Upper lobe of right lung (tissue), 1 donor: ENCODE results near the gene MMAB. TPM values are rescaled to one million over a fixed set of nuclear protein-coding genes. Genes with fewer than 3 reads are reported as not detected.

Source experiments
- ATAC-seq: fragments of 200-7000 bp; cut with Tn5 transposase; one replicate; pipeline ENCODE4 v1.9.1; 2020; ENCODE audit warnings: mild to moderate bottlenecking, moderate library complexity
- DNase-seq: peaks from one replicate; pipeline ENCODE4 v3.0.0-alpha.2; 2020
- H3K27ac ChIP-seq: fragments of 200-600 bp; one replicate; pipeline ENCODE4 v1.8.0; 2022
- H3K27me3 ChIP-seq: fragments of 200-600 bp; one replicate; pipeline ENCODE4 v1.8.0; 2022; ENCODE audit warnings: mild to moderate bottlenecking
- H3K36me3 ChIP-seq: fragments of 200-600 bp; one replicate; pipeline ENCODE4 v1.8.0; 2022
- H3K4me1 ChIP-seq: fragments of 200-600 bp; one replicate; pipeline ENCODE4 v1.8.0; 2022
- H3K4me3 ChIP-seq: fragments of 200-600 bp; one replicate; pipeline ENCODE4 v1.8.0; 2022; ENCODE audit warnings: mild to moderate bottlenecking
- H3K9me3 ChIP-seq: fragments of 200-600 bp; one replicate; pipeline ENCODE4 v1.8.0; 2022
- intact Hi-C: fragments of 100-400 bp; cut with DNase I; formaldehyde crosslinking; loops from one replicate; pipeline ENCODE4 v1.11.0; 2022
- total RNA-seq: library from RNA; stranded (reverse); fragmentation: NEBNext Ultra II Directional; extraction: Animal tissue kit (Norgen Biotek cat#: 25700); gene quantifications from one replicate; pipeline ENCODE4 v1.2.1, GENCODE V29; 2021
- TF ChIP-seq, protein P1 (sequence below): fragments of 200-600 bp; IDR thresholded peaks from one replicate; pipeline ENCODE4 v1.8.0; 2022; ENCODE audit warnings: antibody characterized with exemption
- donor health status: DM: no; HTN: yes; CAD: no; lungs with severe emphysema.

MMAB gene
- total RNA-seq, 1 donor from 2014 or later = 58.0 TPM

DNA sequence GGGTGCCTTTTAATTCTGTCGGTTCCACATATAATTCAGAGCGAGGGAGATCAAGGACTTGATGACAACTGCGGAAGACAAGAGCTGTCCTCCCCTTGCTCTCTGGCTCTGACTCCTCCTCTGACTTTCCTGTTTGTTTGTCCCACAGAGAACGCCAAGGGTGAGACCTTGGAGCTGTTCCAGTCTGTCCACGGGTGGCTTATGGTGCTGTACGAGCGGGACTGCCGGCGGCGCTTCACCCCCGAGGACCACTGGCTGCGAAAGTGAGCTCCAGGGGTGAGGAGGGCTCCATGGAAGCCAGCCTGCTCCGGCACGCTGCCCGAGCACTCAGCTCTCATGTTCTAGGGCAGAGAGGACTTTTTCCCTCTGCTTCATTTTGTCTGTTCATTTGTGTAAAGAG lies 63.1 kb downstream of the MMAB start:
- no peak overlapping the region for H3K27ac ChIP-seq
- intact Hi-C loops = no loop called here
- peaks cover 96% of the 10 kb centered on the region for H3K36me3 ChIP-seq
- no peaks in the 10 kb centered on the region for H3K27me3 ChIP-seq
- no peaks in the 10 kb centered on the region for H3K4me1 ChIP-seq
- H3K9me3 ChIP-seq = no peaks in the 10 kb centered on the region
- DNase-seq (no peak), ATAC-seq (no peak)
- TF ChIP-seq, protein P1, sequence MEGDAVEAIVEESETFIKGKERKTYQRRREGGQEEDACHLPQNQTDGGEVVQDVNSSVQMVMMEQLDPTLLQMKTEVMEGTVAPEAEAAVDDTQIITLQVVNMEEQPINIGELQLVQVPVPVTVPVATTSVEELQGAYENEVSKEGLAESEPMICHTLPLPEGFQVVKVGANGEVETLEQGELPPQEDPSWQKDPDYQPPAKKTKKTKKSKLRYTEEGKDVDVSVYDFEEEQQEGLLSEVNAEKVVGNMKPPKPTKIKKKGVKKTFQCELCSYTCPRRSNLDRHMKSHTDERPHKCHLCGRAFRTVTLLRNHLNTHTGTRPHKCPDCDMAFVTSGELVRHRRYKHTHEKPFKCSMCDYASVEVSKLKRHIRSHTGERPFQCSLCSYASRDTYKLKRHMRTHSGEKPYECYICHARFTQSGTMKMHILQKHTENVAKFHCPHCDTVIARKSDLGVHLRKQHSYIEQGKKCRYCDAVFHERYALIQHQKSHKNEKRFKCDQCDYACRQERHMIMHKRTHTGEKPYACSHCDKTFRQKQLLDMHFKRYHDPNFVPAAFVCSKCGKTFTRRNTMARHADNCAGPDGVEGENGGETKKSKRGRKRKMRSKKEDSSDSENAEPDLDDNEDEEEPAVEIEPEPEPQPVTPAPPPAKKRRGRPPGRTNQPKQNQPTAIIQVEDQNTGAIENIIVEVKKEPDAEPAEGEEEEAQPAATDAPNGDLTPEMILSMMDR = no peak
- no peak overlapping the region for H3K4me3 ChIP-seq

DNA sequence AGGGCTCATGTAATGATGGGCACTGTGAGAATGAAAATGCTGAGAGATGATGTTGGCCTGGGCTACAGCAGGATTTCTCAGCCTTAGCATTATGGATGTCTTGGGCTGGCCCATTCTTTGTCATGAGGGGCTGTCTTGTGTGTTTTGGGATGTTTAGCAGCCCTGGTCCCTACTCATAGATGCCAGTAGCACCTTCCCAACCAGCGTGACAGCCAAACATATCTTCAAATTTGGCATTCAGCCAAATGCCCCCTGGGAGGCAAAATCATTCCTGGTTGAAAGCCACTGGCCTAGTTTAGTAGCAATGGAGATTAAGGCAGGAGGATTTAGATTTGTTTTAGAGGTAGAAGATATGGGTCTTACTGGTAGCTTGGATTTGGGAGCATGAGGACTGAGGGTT lies 69.2 kb downstream of the MMAB start:
- Histone ChIP-seq H3K27me3 (no peaks in the 10 kb centered on the region), H3K27ac (no peak overlapping the region), H3K4me3 (no peak overlapping the region), H3K9me3 (no peaks in the 10 kb centered on the region), H3K36me3 (peaks cover 100% of the 10 kb centered on the region), H3K4me1 (no peaks in the 10 kb centered on the region)
- DNase-seq (no peak), ATAC-seq (no peak)
- intact Hi-C loops = no loop called here
- TF ChIP-seq, protein P1 = no peak

Other genes with a start within 250 kb of the MMAB start
- 0.64 TPM for gene MYO1H, start 225.6 kb downstream of the MMAB start, total RNA-seq
- 66.8 TPM for gene KCTD10, start 96.2 kb downstream of the MMAB start, total RNA-seq
- 39.1 TPM for gene UBE3B, start 95.9 kb downstream of the MMAB start, total RNA-seq
- gene MVK, start 290 bp upstream of the MMAB start, total RNA-seq = 27.3 TPM
- gene FAM222A, start 140.3 kb upstream of the MMAB start, total RNA-seq = 6.2 TPM